ENCODE results near the gene CPPED1.

DNA sequence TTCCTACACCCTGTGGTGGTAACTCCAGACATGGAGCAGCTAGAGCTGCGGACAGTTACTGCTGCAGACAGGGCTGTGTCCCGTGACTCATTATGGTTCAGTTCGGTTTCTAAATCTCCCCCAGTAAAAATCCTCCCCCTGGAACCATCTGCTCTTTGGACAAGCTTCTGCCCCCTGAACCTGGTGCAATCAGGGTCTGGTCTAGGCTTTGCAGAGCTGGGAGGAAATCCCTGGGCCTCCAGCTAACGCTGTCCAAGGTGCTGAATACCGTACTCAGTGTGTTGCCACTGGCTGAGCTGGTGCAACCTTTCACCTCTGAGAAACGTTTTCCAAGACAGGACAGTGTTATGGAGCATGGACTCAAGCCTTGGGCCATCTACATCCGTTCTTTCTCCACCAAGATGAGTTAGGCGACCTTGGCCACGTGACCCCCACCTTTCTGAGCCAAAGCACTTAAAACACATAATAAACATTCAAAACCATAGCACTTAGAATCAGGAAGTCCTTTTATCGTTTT is 142.0 kb downstream of the CPPED1 start:
- TF ChIP-seq EP300 (IDR thresholded peaks at IDR 0.05; ENCODE audit: low read depth): no peak
- no peak for TF ChIP-seq CTCF (IDR thresholded peaks at IDR 0.05)

Measured in transverse colon (tissue), 3 donors.